Liver (tissue), 9 donors: ENCODE data around the gene PWWP2A. TPM values are rescaled to one million over a fixed set of nuclear protein-coding genes. Genes with fewer than 3 reads are reported as not detected.

Experiments used
- DNase-seq: peaks from one replicate; pipeline ENCODE4 v3.0.0-alpha.2; 2017; ENCODE audit warnings: low spot score
- H3K27ac ChIP-seq, 2 donors: one replicate each; pipeline ENCODE4 v1.7.0; 2013; ENCODE audit warnings: inconsistent platforms in 2 of 2, low read length in 2 of 2, control low read depth in 1 of 2, low read depth in 1 of 2, mild to moderate bottlenecking in 1 of 2
- H3K27me3 ChIP-seq, 4 donors: one replicate each; pipeline versions ENCODE4 v1.6.1 to v1.7.0; 2013; ENCODE audit warnings: low read length in 3 of 4, inconsistent platforms in 1 of 4, mild to moderate bottlenecking in 1 of 4, moderate library complexity in 1 of 4; ENCODE audit not compliant: control insufficient read depth in 4 of 4, insufficient read depth in 4 of 4
- H3K36me3 ChIP-seq, 4 donors: one replicate each; pipeline versions ENCODE4 v1.6.1 to v1.7.0; 2013; ENCODE audit warnings: low read length in 3 of 4, mild to moderate bottlenecking in 3 of 4, low read depth in 1 of 4, moderate library complexity in 1 of 4; ENCODE audit not compliant: control insufficient read depth in 4 of 4, insufficient read depth in 3 of 4
- H3K4me1 ChIP-seq, 4 donors: one replicate each; pipeline versions ENCODE4 v1.6.1 to v1.7.0; 2013; ENCODE audit warnings: low read length in 3 of 4, mild to moderate bottlenecking in 3 of 4, moderate library complexity in 1 of 4; ENCODE audit not compliant: control insufficient read depth in 4 of 4, insufficient read depth in 4 of 4
- H3K4me3 ChIP-seq, 3 donors: one replicate each; pipeline versions ENCODE4 v1.6.1 to v1.7.0; 2013; ENCODE audit warnings: low read length in 3 of 3, control low read depth in 1 of 3, low read depth in 1 of 3, mild to moderate bottlenecking in 1 of 3
- H3K9ac ChIP-seq, 2 donors: one replicate each; pipeline ENCODE4 v1.7.0; 2013; ENCODE audit warnings: low read length in 2 of 2, mild to moderate bottlenecking in 2 of 2, moderate library complexity in 2 of 2, control low read depth in 1 of 2, low read depth in 1 of 2
- H3K9me3 ChIP-seq, 4 donors: one replicate each; pipeline versions ENCODE4 v1.6.1 to v1.7.0; 2013; ENCODE audit warnings: low read length in 3 of 4; ENCODE audit not compliant: control insufficient read depth in 4 of 4
- ATF3 ChIP-seq: IDR thresholded peaks from 2 replicates; pipeline ENCODE4 v1.6.1; 2016; ENCODE audit warnings: antibody characterized with exemption
- CTCF ChIP-seq: fragments of 150-350 bp; IDR thresholded peaks from 2 replicates; pipeline ENCODE4 v1.5.1; 2017; ENCODE audit warnings: improper control_type of control experiment, low read depth, low read length; ENCODE audit not compliant: missing input control
- FOXA2 ChIP-seq: IDR thresholded peaks from 2 replicates; pipeline ENCODE4 v1.6.1; 2016; ENCODE audit warnings: antibody characterized with exemption
- GABPA ChIP-seq, 2 donors: IDR thresholded peaks in 1 of 2; conservative IDR thresholded peaks in 1 of 2; 2 replicates each; pipeline ENCODE4 v1.6.1; 2016; ENCODE audit warnings: antibody characterized with exemption in 2 of 2, mild to moderate bottlenecking in 1 of 2, moderate library complexity in 1 of 2
- HNF4A ChIP-seq, 2 donors: conservative IDR thresholded peaks; 2 replicates each; pipeline ENCODE4 v1.6.1; 2016; ENCODE audit warnings: antibody characterized with exemption in 2 of 2, mild to moderate bottlenecking in 2 of 2
- HNF4G ChIP-seq: IDR thresholded peaks from 2 replicates; pipeline ENCODE4 v1.6.1; 2016; ENCODE audit warnings: antibody characterized with exemption
- MAX ChIP-seq: IDR thresholded peaks from 2 replicates; pipeline ENCODE4 v1.6.1; 2016; ENCODE audit warnings: antibody characterized with exemption
- REST ChIP-seq: IDR thresholded peaks from 2 replicates; pipeline ENCODE4 v1.6.1; 2016; ENCODE audit warnings: antibody characterized with exemption, mild to moderate bottlenecking
- RXRA ChIP-seq, 2 donors: IDR thresholded peaks; 2 replicates each; pipeline ENCODE4 v1.6.1; 2017 to 2018; ENCODE audit warnings: antibody characterized with exemption in 2 of 2, mild to moderate bottlenecking in 1 of 2
- SP1 ChIP-seq: IDR thresholded peaks from 2 replicates; pipeline ENCODE4 v1.6.1; 2018; ENCODE audit warnings: antibody characterized with exemption, mild to moderate bottlenecking
- TAF1 ChIP-seq: conservative IDR thresholded peaks from 2 replicates; pipeline ENCODE4 v1.6.1; 2016; ENCODE audit warnings: antibody characterized with exemption, mild to moderate bottlenecking
- YY1 ChIP-seq: IDR thresholded peaks from 2 replicates; pipeline ENCODE4 v1.6.1; 2016; ENCODE audit warnings: antibody characterized with exemption, mild to moderate bottlenecking
- ZBTB33 ChIP-seq: IDR thresholded peaks from 2 replicates; pipeline ENCODE4 v1.6.1; 2016; ENCODE audit warnings: antibody characterized with exemption
- WGBS: extraction: QIAGEN DNeasy Blood & Tissue Kit; methylation state at CpG from one replicate; pipeline ENCODE4 v1.1.7; 2013; 5-methylcytosine and 5-hydroxymethylcytosine counted together
- polyA plus RNA-seq, 2 donors: library from polyadenylated mRNA; stranded (reverse) in 1 of 2; unstranded in 1 of 2; fragments of 200-250 nt in 1 of 2; fragments of >200 nt in 1 of 2; fragmentation: Nextera tagmentation in 1 of 2; extraction: Ambion mirVana in 1 of 2; gene quantifications; one replicate each; pipeline versions ENCODE4 v1.2.1 to v1.2.3, GENCODE V29; 2013 to 2015
- total RNA-seq, 2 donors: library from RNA; depleted of rRNA; stranded (reverse); fragments of >200 nt; gene quantifications; one replicate each; pipeline ENCODE4 v1.2.3, GENCODE V29; 2014
- donor health status: healthy.
- donor health status: healthy.
- donor health status: healthy.
- donor health status: healthy.
- donor health status: healthy.

Gene PWWP2A
- total and polyA plus RNA-seq, 4 donors, result 4.8 to 14.6 (median 8.2) TPM

- Histone ChIP-seq H3K4me3 (no peak overlapping the region), H3K36me3 (peaks cover 6 to 50% (median 37%) of the 10 kb centered on the region in 4 donors), H3K27me3 (no peaks in the 10 kb centered on the region), H3K9me3 (no peaks in the 10 kb centered on the region), H3K9ac (no peak overlapping the region), H3K4me1 (no peaks in the 10 kb centered on the region), H3K27ac (no peak overlapping the region)
- 99% methylated on average over 1 of the region's 1 CpG for whole genome bisulfite sequencing
- TF ChIP-seq RXRA (IDR thresholded peaks at IDR 0.05), result no peak
- TF ChIP-seq ZBTB33, result no peak
- no peak for TF ChIP-seq REST
- no peak for TF ChIP-seq ATF3
- TF ChIP-seq FOXA2, result no peak
- TF ChIP-seq SP1, result no peak
- no peak for TF ChIP-seq MAX
- no peak for TF ChIP-seq YY1
- no peak for TF ChIP-seq HNF4G
- DNase-seq, result no peak
Measured at GRCh38 chr5:160054047-160054446, 65.2 kb downstream of the PWWP2A start.

- Histone ChIP-seq H3K9me3 (no peaks in the 10 kb centered on the region), H3K27ac (no peak overlapping the region), H3K36me3 (peaks cover 6 to 36% (median 24%) of the 10 kb centered on the region in 4 donors), H3K9ac (no peak overlapping the region), H3K4me3 (no peak overlapping the region), H3K27me3 (no peaks in the 10 kb centered on the region), H3K4me1 (no peaks in the 10 kb centered on the region)
- DNase-seq, result no peak
- WGBS, result 72% methylated on average over 3 of the region's 3 CpGs
- no peak for TF ChIP-seq GABPA (IDR thresholded peaks at IDR 0.05 in 1 of 2, conservative IDR thresholded peaks at IDR 0.05 in 1 of 2)
- TF ChIP-seq SP1, result no peak
- TF ChIP-seq HNF4A (conservative IDR thresholded peaks at IDR 0.05), result no peak
- TF ChIP-seq HNF4G, result no peak
- TF ChIP-seq FOXA2, result no peak
- no peak for TF ChIP-seq CTCF
- no peak for TF ChIP-seq ATF3
- TF ChIP-seq RXRA (IDR thresholded peaks at IDR 0.05), result no peak
- no peak for TF ChIP-seq TAF1
Measured at GRCh38 chr5:160049099-160049498, 70.2 kb downstream of the PWWP2A start.
